ENCODE data around the gene ZNF532.

The ZNF532 gene

DNA sequence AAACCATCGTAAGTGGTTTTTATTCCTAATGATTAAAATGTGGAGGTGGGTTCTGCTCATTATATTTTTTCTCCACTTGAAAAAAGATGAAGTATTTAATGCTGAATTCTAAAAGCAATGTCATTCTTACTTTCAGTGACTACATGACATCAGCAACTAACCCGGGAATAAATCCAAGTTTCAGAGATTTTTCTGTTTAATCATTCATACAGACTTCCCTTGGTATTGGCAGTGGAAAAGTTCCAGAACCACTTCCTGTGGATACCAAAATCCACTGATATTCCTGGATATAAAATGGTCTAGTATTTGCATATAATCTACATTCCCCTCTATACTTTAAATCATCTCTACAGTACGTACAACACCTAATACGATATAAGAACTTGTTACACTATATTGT lies 128.6 kb downstream of the ZNF532 start:
- TF ChIP-seq, protein P1, sequence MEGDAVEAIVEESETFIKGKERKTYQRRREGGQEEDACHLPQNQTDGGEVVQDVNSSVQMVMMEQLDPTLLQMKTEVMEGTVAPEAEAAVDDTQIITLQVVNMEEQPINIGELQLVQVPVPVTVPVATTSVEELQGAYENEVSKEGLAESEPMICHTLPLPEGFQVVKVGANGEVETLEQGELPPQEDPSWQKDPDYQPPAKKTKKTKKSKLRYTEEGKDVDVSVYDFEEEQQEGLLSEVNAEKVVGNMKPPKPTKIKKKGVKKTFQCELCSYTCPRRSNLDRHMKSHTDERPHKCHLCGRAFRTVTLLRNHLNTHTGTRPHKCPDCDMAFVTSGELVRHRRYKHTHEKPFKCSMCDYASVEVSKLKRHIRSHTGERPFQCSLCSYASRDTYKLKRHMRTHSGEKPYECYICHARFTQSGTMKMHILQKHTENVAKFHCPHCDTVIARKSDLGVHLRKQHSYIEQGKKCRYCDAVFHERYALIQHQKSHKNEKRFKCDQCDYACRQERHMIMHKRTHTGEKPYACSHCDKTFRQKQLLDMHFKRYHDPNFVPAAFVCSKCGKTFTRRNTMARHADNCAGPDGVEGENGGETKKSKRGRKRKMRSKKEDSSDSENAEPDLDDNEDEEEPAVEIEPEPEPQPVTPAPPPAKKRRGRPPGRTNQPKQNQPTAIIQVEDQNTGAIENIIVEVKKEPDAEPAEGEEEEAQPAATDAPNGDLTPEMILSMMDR (IDR thresholded peaks at IDR 0.05; ENCODE audit: insufficient read depth, low read depth, low read length, missing control alignments): no peak
- DNase-seq (ENCODE audit: low read depth): no peak
- no peak overlapping the region for H3K4me3 ChIP-seq (ENCODE audit: low read depth, low read length)

DNA sequence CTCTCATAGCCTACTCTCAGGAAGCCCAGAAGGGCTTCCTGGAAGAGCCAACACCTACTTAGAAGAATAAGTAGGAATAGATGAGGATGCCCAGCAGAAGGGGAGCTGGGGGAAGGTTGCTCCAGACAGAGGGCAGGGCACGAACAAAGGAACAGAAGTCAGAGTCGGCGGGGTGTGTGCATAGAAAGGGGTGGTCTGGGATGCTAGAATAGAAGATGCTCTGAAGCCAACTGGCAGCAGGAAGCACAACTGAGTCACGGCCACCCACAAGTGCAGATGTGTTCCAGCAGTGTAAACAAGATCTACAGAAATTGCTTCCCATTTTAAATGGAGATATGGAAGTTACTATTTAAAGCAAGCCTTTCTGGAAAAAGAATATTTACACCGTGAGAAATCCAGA lies 131.0 kb downstream of the ZNF532 start:
- TF ChIP-seq, protein P1 (IDR thresholded peaks at IDR 0.05; ENCODE audit: insufficient read depth, low read depth, low read length, missing control alignments): no peak
- no peak for DNase-seq (ENCODE audit: low read depth)
- no peak overlapping the region for H3K4me3 ChIP-seq (ENCODE audit: low read depth, low read length)

DNA sequence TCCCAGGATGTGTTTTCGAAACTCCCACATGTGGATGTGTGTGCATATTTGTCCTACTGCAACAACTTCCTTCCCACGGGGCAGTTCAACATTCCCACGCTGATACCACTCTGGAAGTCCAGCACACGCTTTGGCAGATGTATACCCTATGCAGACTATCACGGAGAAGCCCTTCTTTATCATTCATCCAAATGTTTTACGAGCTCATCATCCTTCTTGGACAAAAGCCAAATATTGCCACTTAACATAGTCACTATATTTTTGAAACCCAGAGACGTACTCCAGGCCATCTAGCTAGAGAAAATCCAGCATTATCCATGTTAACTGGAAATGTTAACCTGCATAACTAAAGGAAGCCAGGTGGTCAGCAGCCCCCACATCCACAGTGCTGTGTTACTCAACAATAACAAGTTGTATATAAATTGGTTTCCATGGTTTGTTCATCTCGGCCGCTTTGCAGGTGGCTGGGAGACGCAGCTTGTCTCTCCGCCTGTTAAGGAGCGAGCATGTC lies 131.5 kb downstream of the ZNF532 start:
- no peak for DNase-seq (ENCODE audit: low read depth)
- TF ChIP-seq, protein P1 (IDR thresholded peaks at IDR 0.05; ENCODE audit: insufficient read depth, low read depth, low read length, missing control alignments): no peak
- H3K4me3 ChIP-seq (ENCODE audit: low read depth, low read length): no peak overlapping the region

DNA sequence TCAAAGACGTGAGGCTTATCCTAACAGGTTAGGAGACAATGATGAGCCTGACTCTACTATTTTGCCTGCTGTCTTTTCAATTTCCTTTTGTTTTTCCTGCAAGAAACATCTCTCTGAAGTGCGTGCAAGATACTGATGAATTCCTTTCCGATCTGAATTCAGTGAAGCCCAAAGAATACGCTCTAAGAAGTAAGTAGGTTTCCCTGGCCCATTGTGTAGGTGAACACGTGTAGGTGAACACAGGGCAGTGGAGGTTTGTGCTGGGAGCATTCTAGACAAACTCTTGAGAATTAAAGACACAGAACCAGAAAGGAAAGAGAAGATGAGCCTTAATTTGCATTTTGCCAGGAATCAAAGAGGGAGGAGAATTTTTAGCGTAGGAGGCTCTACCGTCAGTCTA lies 132.0 kb downstream of the ZNF532 start:
- DNase-seq (ENCODE audit: low read depth): no peak
- TF ChIP-seq, protein P1 (IDR thresholded peaks at IDR 0.05; ENCODE audit: insufficient read depth, low read depth, low read length, missing control alignments): no peak
- H3K4me3 ChIP-seq (ENCODE audit: low read depth, low read length): no peak overlapping the region

DNA sequence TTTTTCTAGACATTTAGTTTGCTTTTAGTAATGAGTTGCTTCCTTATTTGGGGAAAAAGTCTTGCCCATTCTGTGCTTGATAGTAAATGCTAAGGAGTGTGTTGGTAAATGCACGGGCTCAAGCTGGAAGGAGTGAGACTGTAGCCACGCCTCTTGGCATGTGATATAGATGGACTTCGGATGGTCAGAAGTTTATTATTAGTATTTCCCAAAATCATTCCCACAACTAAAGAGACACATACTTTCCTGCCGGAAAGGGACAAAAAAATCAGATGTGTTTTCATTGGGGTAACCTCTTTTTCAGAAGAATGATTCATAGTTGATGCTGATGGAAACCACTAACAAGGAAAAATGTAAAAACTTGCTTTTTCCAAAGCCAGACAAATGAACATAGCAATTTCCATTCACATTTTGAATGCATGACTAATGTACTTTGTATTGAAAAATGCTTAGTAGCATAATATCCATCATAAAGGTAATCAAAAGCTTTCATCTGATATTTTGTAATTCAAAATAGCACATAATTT lies 133.2 kb downstream of the ZNF532 start:
- no peak for DNase-seq (ENCODE audit: low read depth)
- no peak overlapping the region for H3K4me3 ChIP-seq (ENCODE audit: low read depth, low read length)
- TF ChIP-seq, protein P1 (IDR thresholded peaks at IDR 0.05; ENCODE audit: insufficient read depth, low read depth, low read length, missing control alignments): no peak

DNA sequence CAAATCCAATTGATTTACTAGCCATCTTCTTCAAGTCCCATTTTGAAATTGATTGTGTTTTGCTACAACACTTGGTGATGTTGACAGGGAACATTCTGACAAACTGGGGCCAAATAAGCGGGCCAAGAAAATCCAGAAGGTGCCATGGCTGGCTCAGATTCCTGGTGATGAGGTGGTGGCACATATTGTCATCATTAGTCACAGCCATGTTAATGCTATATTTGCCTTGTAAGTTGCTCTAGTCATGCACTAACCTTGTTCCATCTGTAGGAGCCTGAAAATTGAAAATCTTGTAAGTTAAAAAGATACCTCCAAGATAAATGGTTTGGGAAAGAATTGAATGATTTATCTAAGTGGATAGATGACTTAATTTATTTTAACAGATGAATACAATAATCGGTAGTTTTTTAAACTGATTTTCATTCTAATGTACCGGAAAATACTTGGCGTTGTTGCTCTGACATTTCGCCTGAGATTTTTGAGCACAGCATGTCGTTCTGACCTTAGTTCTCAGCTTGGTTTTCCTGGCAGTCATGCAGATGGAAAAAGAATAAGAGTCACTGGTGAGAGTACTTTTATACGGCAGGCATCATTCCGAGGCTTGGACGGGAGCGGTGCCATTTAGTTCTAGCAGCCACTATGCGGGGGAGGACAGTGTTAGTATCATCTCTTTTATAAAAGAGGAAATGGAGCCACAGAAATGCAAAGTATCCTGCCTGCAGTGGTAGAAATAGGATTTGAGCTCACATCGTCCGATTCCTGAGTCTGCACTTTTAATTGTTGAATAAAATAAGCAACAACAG lies 133.9 kb downstream of the ZNF532 start:
- TF ChIP-seq, protein P1 (IDR thresholded peaks at IDR 0.05; ENCODE audit: insufficient read depth, low read depth, low read length, missing control alignments): no peak
- H3K4me3 ChIP-seq (ENCODE audit: low read depth, low read length): no peak overlapping the region
- no peak for DNase-seq (ENCODE audit: low read depth)

Measured in GM12865 (cell line).